LHCN-M2 (cell line): ENCODE measurements around the gene FAN1. TPM values are rescaled to one million over a fixed set of nuclear protein-coding genes. Genes with fewer than 3 reads are reported as not detected.

Experiments used
- DNase-seq: peaks from one replicate; pipeline ENCODE4 v3.0.0-alpha.2; 2012; ENCODE audit warnings: low read depth
- total RNA-seq: library from RNA; depleted of rRNA; stranded (reverse); fragments of >200 nt; gene quantifications from 2 replicates; pipeline ENCODE4 v1.2.3, GENCODE V29; 2014

The FAN1 gene
- total RNA-seq, 1 experiment from 2014 or later, result 17.7 TPM

GRCh38 chr15:30919877-30920550 lies 16.3 kb downstream of the FAN1 start:
- DNase-seq, result no peak

GRCh38 chr15:30921106-30921505 lies 17.4 kb downstream of the FAN1 start:
- no peak for DNase-seq

GRCh38 chr15:30921781-30922479 lies 18.2 kb downstream of the FAN1 start:
- DNase-seq, result peak; percentile 78

- peak; percentile 76 for DNase-seq
Observed at GRCh38 chr15:30922480-30923311, 19.0 kb downstream of the FAN1 start.

- no peak for DNase-seq
Observed at GRCh38 chr15:30923429-30923828, 19.7 kb downstream of the FAN1 start.

GRCh38 chr15:30924353-30924752 lies 20.6 kb downstream of the FAN1 start:
- DNase-seq, result peak; percentile 39

- DNase-seq, result no peak
Observed at GRCh38 chr15:30925686-30926085, 22.0 kb downstream of the FAN1 start.

GRCh38 chr15:30926161-30926560 lies 22.4 kb downstream of the FAN1 start:
- DNase-seq, result no peak

GRCh38 chr15:30927148-30927761 lies 23.5 kb downstream of the FAN1 start:
- no peak for DNase-seq

- no peak for DNase-seq
Observed at GRCh38 chr15:30928076-30928475, 24.4 kb downstream of the FAN1 start.

GRCh38 chr15:30929064-30929669 lies 25.5 kb downstream of the FAN1 start:
- no peak for DNase-seq

- no peak for DNase-seq
Observed at GRCh38 chr15:30929982-30930381, 26.3 kb downstream of the FAN1 start.

- DNase-seq, result no peak
Observed at GRCh38 chr15:30930422-30930821, 26.7 kb downstream of the FAN1 start.

- no peak for DNase-seq
Observed at GRCh38 chr15:30933293-30933692, 29.6 kb downstream of the FAN1 start.

- DNase-seq, result no peak
Observed at GRCh38 chr15:30939161-30939560, 35.4 kb downstream of the FAN1 start.

GRCh38 chr15:30940359-30940758 lies 36.6 kb downstream of the FAN1 start:
- DNase-seq, result no peak

GRCh38 chr15:30941520-30941919 lies 37.8 kb downstream of the FAN1 start:
- DNase-seq, result no peak

- DNase-seq, result no peak
Observed at GRCh38 chr15:30943654-30944335, 40.1 kb downstream of the FAN1 start.

- no peak for DNase-seq
Observed at GRCh38 chr15:30953183-30953582, 49.5 kb downstream of the FAN1 start.

- peak; percentile 92 for DNase-seq
Observed at GRCh38 chr15:30953731-30954378, 50.1 kb downstream of the FAN1 start.
